HG03442 (cell line): ENCODE results near the gene INPP4B.
"Not testable (repeated sequence)": the region's sequence is repeated elsewhere in the genome, so short reads cannot be mapped to it uniquely, and the experiment has no call there.

Experiments used
- ATAC-seq: cut with Tn5 transposase; IDR thresholded peaks from one replicate; pipeline ENCODE4 v1.9.1; 2021; ENCODE audit warnings: mild to moderate bottlenecking, moderate library complexity; ENCODE audit not compliant: unreplicated experiment

INPP4B gene

DNA sequence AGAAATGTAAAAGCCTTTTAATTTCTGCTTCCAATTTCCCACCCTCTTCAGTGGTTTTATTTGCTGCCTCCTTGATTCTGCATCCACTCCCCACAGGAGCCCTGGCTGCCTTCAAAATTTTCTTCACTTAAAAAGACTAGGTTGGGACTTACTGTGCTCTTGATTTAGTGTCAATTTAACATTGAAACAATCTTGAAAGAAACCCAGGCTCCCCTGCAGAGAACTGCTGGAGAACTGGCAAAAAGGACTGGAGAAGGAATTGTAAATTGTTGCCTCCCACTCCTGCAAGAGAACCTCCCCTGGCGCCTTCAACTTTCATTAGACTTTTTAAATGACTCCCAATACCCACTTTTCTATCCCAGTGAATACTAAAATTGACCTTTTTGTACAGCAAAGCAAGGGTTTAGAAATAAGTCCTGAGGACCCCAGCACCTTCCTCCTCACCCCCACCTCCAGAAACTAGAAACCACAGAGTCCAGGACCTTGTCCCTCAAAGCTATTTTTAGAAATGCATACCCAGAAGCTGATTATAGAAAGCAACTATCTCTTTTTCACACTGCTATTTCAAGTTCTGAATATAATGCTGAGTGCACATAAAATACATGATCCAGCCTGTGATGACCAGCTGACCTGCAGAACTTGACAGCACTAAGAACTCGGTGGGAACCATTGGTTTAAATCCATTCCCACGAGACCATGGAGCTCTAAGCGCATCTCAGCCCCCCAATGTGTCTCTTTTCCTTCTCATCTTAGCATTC, 155.5 kb downstream of the INPP4B start:
- no peak for ATAC-seq

DNA sequence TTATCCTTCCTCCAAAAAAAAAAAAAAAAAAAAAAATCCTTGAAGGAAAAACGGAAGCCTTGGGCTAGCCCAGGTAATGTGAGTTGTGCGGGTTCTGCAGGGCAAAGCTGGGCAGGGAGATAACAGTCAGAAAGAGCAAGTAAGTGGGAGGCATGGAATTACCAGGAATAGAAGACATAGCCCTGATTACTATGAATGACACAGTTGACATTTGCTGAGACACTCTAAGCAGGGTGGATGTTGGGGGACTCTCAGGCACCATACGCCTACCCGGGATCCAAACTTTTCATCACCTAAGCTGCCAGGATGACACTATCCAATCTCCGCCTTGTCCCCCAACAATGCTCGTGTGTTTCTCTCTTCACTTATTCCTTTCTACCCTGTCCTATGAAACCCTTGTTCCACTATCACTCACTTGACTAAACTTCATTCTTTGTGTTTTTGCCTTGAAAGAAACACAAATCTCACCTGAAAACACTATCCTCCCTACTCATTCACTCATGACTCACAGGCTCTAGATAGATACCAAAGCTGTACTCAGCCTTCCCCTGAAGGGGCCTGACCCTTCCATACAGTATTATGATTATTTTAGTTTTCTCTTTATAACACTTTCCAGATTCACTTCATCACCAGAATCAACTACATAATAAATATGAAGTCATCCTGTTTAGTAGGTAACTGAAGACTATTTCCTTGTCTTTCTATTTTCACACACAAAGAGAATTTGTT, 158.4 kb downstream of the INPP4B start:
- ATAC-seq, result no peak

DNA sequence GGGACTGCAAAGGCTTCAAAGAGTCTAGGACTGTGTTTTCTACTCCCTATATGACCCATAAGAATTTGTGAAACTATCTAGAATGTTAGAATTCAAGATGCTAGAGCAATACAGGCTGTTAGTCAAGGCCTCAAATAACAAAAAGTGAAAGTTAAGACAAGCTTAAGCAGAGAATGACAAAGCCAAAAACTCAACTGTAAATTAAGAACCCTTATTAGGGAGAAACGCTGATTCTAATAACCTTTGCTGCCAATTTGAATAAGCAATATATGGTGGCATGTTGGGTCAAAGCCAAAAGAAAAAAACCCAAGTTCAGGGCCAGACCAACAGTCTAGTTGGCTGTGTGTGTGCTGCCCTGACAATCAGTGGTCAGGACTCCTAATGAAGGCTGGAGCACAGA, 160.0 kb downstream of the INPP4B start:
- no peak for ATAC-seq

DNA sequence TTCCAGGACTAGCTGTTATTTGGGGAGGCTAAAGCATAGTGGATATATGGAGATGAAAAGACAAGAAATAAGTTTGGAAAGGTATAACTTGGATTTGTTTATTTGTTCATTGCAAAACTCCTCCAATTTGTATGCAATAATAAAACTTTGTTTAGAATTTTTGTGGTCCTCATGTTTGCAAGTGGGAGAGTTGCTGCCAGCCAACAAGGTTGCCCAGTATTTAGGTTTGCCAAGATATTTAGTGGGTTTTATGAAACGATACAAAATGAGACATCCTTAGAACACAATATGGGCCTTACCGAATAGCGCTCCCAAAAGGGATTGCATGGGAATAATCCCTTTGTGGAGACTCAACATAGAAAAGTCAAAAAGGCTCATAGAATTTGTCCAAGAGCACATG, 162.1 kb downstream of the INPP4B start:
- no peak for ATAC-seq

DNA sequence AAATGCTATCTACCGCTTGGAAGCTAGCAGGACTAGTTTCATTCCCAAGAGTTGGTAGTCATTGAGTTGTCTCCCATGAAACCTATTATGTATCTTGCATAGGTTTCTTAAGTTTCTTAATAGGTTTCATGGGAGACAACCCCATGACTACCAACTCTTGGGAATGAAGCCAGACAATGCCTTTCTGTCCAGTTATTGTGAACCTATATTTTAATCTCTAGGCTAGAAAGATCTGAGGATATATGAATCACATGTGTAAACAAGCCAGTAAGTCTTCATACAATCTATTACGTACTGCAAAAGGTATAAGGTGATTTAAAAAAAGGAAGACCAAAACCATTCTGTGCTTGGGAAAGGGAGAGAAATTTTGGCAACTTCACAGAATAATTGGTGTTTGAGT, 162.6 kb downstream of the INPP4B start:
- ATAC-seq, result no peak

DNA sequence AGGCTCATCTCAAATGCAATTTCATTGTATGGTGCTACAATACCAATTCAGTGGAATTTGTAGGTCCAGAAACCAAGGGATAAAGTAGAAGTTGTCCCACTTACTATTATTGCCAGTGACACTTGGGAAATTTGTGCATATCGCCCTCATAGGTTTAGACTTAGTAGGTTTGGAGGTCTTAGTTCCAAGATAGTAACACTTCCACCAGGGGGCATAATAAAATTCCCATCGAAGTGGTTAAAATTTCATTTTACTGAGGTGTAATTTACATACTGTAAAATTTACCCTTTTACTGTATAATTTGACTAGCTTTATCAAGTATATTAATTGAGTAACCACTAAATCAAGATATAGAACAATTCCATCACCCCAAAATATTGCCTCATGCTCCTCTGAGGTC, 174.6 kb downstream of the INPP4B start:
- ATAC-seq, result no peak

DNA sequence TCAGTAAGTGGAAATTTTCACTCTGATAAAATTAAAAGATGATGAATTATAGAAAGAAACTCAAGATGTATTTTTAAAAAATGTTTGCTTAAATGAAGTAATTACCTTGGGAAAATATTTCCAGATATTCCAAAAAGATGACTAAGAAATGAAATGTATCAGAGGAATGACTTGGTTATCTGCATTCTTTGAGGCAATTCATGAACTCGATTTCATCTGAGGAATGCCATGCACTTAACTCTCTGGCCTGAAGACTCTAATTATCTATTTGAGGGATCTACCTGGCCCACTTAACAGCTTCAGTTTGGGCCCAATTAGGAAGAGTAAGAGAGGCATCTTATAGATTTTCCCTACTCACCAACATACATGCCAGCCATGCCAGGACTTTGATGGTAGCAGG, 182.3 kb downstream of the INPP4B start:
- ATAC-seq, result no peak

DNA sequence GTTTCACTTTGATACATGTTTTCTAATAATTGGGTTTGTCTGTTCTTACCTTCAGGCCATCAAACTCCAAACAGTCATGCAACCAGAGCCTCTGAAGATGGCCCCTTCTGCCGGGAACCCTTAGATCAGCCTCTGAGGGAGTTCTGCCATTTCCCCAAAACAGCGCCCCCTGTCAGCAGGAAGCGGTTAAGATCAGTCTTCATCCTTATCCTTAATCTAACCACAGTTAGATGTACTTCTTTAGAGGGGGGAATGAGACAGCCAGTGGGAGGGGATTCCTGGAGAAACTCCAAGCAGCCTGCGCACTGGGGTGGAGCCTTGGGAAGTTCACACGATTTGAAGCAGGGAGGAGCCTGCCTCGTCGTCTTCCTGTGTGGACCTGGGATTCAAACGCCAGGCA, 185.4 kb downstream of the INPP4B start:
- ATAC-seq, result no peak

DNA sequence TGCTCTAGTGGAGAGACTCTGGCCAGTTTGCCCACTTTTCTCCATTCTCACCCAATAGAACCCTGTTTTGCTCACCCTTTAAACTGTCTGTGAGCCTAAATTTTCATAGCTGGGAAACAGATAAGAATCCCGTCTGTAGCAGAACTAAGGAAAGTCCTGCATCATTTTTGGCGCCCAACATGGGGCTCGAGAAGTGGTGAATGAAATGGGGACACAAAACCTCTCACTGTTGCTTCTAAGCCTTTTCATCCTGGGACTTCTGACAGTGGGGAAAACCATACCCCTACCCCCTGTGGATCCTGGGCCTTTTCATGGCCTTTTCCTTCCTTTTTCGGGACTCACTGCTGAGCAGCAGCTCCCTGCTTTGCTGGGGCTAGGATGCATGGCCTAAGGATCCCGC, 189.9 kb downstream of the INPP4B start:
- ATAC-seq, result no peak

DNA sequence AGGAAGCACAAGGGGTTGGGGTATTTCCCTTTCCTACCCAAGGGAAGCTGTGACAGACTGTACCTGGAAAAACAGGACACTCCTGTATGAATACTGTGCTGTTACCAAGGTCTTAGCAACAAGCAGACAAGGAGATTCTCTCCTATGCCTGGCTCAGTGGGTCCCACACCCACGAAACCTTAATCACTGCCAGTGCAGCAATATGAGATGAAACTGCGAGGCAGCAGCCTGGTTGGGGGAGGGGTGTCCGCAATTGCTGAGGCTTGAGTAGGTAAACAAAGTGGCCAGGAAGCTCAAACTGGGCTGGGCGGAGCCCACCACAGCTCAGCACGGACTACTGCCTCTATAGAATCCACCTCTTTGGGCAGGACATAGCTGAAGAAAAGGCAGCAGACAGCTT, 197.7 kb downstream of the INPP4B start:
- ATAC-seq, result no peak

DNA sequence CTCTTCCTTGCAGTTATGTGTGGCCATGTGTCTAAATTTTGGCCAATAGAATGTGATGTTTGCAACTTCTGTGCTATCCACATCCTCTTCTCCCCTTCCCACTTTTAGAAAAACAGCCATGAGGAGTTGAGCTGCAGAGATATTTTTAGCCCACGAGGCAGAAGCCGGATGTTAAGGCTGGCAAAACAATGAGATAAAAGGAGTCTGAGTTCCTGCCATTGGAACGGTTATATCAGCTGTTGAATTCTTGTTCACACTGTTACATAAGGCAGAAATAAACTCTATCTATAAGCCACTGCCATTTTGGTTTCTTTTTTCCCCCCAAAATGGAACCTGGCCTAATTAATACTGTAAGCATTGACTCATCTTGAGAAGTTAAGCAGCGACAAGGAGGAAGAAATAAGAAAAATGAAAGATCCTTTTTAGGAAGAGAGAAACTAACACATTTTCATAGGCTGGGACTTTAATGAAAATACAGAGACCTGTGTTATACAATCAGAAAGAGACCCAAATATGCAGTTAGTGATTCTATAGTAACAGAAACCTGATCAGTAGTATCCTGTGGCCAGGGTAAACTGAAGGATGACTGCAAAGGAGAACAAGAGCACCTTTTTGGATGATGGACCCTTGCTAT, 200.5 kb downstream of the INPP4B start:
- no peak for ATAC-seq

DNA sequence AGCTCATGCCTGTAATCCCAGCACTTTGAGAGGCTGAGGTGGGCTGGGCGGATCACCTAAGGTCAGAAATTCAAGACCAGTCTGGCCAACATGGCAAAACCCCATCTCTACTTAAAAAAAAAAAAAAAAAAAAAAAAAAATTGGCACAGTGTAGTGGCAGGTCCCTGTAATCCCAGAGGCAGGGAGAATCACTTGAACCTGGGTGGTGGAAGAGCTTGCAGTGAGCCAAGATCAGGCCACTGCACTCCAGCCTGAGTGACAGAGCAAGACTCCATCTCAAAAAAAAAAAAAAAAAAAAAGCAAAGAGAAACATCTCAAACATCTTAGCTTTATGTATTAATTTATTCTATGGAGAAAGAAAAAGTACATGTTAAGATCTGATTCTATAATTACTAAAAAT, 201.5 kb downstream of the INPP4B start:
- not testable (repeated sequence) for ATAC-seq

DNA sequence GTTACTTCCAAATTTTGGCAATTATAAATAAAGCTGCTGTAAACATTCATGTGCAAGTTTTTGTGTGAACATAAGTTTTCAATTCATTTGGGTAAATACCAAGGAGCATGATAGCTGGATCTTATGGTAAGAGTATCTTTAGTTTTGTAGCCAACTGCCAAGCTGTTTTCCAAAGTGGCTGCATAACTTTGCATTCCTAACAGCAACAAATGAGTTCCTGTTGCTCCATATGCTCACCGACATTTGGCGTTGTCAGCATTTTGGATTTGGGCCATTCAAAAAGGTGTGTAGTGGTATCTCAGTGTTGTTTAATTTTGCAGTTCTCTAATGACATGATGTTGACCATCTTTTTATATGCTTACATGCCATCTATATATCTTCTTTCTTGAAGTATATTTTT, 208.5 kb downstream of the INPP4B start:
- ATAC-seq, result no peak

DNA sequence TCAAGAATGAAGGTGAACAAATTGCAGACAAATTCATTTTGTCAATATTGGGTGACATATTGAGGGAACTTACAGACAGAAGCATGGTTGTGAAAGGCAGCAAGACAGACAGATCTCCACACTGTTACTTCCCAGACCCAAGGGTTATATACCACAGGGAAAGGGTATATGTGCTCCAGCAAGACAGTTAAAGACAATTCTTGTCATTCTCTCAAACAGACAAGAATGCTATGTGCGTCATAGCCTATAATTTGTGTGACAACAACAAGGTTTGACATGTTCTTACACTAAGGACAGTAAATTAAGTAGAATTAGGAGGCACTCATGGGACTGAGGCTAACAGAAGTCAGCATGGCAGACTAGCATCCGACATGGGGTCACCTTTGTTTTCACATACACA, 214.3 kb downstream of the INPP4B start:
- no peak for ATAC-seq

DNA sequence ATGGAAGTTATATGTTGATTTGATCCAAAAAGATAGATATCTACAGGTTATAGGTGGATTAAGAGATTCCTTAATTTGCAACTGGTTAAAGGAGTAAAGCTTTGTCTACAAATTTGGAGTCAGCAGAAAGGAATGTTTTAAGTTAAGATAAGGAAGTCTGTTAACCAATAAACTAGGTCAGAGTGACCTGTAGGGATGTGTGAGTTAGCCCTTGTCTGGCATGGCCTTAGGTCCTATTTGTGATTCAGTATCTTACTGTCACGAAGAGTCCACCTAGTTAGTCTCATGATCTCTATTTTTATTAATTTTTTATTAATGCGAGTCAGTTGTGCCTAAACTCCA, 230.8 kb downstream of the INPP4B start:
- ATAC-seq, result no peak

DNA sequence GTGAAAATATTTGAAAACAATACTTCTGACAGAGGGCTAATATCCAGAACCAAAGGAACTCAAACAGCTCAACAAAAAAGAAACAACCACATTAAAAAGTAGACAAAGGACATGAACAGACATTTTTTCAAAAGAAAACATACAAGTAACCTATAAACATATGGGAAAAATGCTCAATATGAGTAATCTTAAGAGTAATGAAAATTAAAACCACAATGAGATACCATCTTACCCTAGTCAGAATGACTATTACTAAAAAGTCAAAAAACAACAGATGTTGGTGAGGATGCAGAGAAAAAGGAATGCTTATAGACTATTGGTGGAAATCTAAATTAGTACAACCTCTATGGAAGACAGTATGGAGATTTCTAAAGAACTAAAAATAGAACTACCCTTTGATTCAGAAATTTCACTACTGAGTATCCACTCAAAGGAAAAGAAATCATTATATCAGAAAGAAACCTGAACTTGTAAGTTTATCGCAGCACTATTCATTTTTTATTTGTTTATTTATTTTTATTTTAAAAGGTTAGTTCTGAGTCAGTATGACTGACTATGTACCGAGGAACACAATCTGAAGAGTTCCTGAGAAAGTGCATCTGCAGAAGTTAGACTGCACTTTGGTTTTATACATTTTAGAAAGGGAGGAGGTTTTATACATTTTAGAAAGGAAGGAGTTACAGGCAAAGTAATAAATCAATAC, 231.3 kb downstream of the INPP4B start:
- no peak for ATAC-seq

DNA sequence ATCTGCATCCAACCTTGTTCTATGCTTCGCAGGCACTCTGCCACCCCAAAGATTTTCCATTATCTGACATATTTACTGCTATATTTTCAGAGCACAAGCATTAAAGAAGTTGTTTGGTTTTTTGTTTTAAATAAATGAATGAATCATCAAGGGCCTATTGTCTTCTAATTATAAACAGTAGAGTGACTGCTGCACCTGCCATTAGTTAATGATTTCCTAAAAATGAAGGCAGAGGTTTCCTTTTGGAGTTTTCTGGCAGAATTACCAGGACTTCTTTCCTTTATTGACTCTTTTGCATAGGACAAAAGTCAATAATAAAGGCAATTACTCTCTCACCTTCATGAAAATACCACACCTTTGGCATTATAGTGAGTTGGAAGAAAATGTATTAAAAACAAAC, 238.1 kb downstream of the INPP4B start:
- no peak for ATAC-seq

DNA sequence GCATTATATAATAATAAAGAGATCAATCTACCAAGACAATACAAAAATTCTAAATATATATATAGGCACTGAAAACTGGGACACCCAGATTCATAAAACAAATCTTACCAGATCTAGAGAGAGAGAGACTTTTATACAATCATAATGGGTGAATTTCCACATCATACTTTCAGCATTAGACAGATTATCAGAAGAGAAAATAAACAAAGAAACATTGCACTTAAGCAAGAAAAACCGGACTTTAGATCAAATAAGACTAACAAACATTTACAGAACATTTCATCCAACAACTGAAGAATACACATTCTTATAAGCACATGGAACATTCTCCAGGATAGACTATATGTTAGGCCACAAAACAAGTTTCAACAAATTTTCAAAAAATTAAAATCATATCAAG, 245.1 kb downstream of the INPP4B start:
- ATAC-seq, result no peak

DNA sequence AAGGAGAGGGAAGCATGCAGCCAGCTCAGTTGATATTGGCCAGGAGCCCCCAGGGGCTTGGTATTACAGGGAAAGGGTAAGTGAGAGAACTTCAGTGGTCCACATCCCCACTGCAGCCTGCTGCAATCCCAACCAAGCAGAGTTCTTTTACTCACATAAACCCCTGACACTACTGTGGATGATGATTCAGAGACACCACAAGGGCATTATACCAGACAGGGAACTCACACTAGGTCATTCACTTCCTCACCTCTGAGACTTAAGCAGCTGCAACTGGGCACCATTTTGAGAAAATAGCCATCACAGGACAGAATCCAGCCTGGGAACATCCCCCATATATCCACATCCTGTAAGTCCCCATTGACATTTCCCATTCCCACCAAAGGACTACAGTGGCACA, 248.0 kb downstream of the INPP4B start:
- no peak for ATAC-seq

DNA sequence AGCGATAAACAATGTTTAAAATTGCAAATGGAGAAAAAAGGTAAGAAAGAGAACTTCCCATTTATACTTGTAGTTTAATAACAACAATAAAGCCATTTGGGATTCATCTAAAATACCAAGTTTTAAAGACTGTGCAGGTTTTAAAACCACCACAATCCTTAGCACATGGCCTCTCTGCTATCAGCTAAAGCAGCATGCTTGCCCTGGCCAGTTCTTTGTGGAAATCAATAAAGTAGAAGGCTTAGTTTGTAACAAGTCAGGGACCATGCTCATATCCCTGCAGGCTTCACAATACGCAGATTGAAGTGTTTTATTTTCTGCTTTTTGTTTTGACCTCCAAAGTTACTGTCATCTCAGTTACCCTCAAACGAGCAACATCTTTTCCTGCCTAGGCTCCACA, 249.5 kb downstream of the INPP4B start:
- ATAC-seq, result no peak

DNA sequence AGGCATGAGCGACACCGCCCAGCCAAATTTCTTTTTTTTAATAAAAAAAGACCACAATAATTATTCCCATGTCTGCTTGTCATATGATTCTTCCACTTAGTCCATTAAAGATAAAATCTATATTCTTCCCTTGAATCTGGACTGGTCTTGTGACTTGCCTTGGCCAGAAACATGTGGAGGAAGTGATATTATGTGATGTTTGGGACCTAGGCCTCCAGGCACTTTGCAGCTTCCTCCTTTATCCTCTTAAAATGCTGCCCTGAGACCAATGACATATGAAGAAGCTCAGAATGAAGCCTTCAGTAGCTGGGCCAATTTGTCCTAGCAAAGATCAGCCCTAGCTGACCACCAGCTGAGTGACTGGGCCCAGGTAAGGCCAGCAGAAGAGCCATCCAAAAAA, 250.0 kb downstream of the INPP4B start:
- no peak for ATAC-seq
